Hepatocyte (in vitro differentiated cells): ENCODE measurements around the gene ASPHD2. TPM values are rescaled to one million over a fixed set of nuclear protein-coding genes. Genes with fewer than 3 reads are reported as not detected.

Experiments
- DNase-seq: peaks from one replicate; pipeline ENCODE4 v3.0.0-alpha.2; 2016; ENCODE audit warnings: low spot score
- H2AFZ ChIP-seq: fragments of 200-600 bp; sonication (generic); 2 replicates; pipeline ENCODE4 v1.6.0; 2016; ENCODE audit warnings: antibody characterized with exemption, mild to moderate bottlenecking
- H3K27ac ChIP-seq: fragments of 200-600 bp; sonication (generic); 2 replicates; pipeline ENCODE4 v1.5.1; 2016; ENCODE audit warnings: mild to moderate bottlenecking
- H3K27me3 ChIP-seq: fragments of 200-600 bp; sonication (generic); 2 replicates; pipeline ENCODE4 v1.6.1; 2016
- H3K36me3 ChIP-seq: fragments of 200-600 bp; sonication (generic); replicated peaks from 2 replicates; pipeline ENCODE4 v1.5.1; 2016; ENCODE audit warnings: low read depth; ENCODE audit not compliant: insufficient read depth
- H3K4me1 ChIP-seq: fragments of 200-600 bp; sonication (generic); 2 replicates; pipeline ENCODE4 v1.5.1; 2016; ENCODE audit warnings: mild to moderate bottlenecking, moderate library complexity; ENCODE audit not compliant: insufficient read depth
- H3K4me2 ChIP-seq: fragments of 200-600 bp; sonication (generic); 2 replicates; pipeline ENCODE4 v1.6.0; 2016
- H3K4me3 ChIP-seq: fragments of 200-600 bp; sonication (generic); 2 replicates; pipeline ENCODE4 v1.5.1; 2016; ENCODE audit warnings: mild to moderate bottlenecking
- H3K79me2 ChIP-seq: fragments of 200-600 bp; sonication (generic); 2 replicates; pipeline ENCODE4 v1.6.0; 2017; ENCODE audit warnings: mild to moderate bottlenecking
- H3K9me2 ChIP-seq: fragments of 200-600 bp; sonication (generic); replicated peaks from 2 replicates; pipeline ENCODE4 v1.6.0; 2017; ENCODE audit warnings: mild to moderate bottlenecking; ENCODE audit not compliant: insufficient read depth
- H3K9me3 ChIP-seq: fragments of 200-600 bp; sonication (generic); 2 replicates; pipeline ENCODE4 v1.5.1; 2016; ENCODE audit warnings: low read depth, mild to moderate bottlenecking
- H4K20me1 ChIP-seq: fragments of 200-600 bp; sonication (generic); 2 replicates; pipeline ENCODE4 v1.6.0; 2016; ENCODE audit warnings: mild to moderate bottlenecking; ENCODE audit not compliant: insufficient read depth, poor library complexity, severe bottlenecking
- EZH2 ChIP-seq: fragments of 200-600 bp; sonication (generic); IDR thresholded peaks from 2 replicates; pipeline ENCODE4 v1.6.1; 2016; ENCODE audit warnings: antibody characterized with exemption, mild to moderate bottlenecking, borderline replicate concordance
- EZH2phosphoT487 ChIP-seq: fragments of 200-600 bp; sonication (generic); IDR thresholded peaks from one replicate; pipeline ENCODE4 v1.6.1; 2018; ENCODE audit warnings: antibody characterized with exemption, mild to moderate bottlenecking, low read depth, moderate library complexity; ENCODE audit not compliant: unreplicated experiment, severe bottlenecking
- WGBS: methylation state at CpG from one replicate; pipeline ENCODE4 v1.1.6; 2016; ENCODE audit warnings: low lambda C conversion rate; ENCODE audit errors: missing lambda C conversion rate; 5-methylcytosine and 5-hydroxymethylcytosine counted together
- polyA plus RNA-seq: library from polyadenylated mRNA; unstranded; fragments of >200 nt; fragmentation: Nextera tagmentation; extraction: Ambion mirVana; gene quantifications from 2 replicates; pipeline ENCODE4 v1.2.1, GENCODE V29; 2016
- total RNA-seq: library from RNA; depleted of rRNA; stranded (reverse); fragments of >200 nt; gene quantifications from 2 replicates; pipeline ENCODE4 v1.2.3, GENCODE V29; 2014
- TF ChIP-seq, protein P1 (sequence below): fragments of 200-600 bp; sonication (generic); IDR thresholded peaks from 2 replicates; pipeline ENCODE4 v1.5.1; 2016; ENCODE audit warnings: antibody characterized with exemption, mild to moderate bottlenecking; ENCODE audit not compliant: poor library complexity

Gene ASPHD2
- total and polyA plus RNA-seq, 2 experiments from 2014 or later = 1.2 to 2.6 TPM

- peaks cover 24% of the 10 kb centered on the region for H3K27me3 ChIP-seq
- WGBS = 85% methylated on average over 4 of the region's 4 CpGs
- H3K4me2 ChIP-seq = no peak overlapping the region
- H3K9me2 ChIP-seq = no peaks in the 10 kb centered on the region
- no peak overlapping the region for H3K27ac ChIP-seq
- no peak for DNase-seq
- no peaks in the 10 kb centered on the region for H4K20me1 ChIP-seq
- H3K4me3 ChIP-seq = no peak overlapping the region
- no peaks in the 10 kb centered on the region for H3K36me3 ChIP-seq
- H2AFZ ChIP-seq = no peak overlapping the region
- no peaks in the 10 kb centered on the region for H3K4me1 ChIP-seq
- H3K9me3 ChIP-seq = no peaks in the 10 kb centered on the region
- no peaks in the 10 kb centered on the region for H3K79me2 ChIP-seq
- TF ChIP-seq, protein P1, sequence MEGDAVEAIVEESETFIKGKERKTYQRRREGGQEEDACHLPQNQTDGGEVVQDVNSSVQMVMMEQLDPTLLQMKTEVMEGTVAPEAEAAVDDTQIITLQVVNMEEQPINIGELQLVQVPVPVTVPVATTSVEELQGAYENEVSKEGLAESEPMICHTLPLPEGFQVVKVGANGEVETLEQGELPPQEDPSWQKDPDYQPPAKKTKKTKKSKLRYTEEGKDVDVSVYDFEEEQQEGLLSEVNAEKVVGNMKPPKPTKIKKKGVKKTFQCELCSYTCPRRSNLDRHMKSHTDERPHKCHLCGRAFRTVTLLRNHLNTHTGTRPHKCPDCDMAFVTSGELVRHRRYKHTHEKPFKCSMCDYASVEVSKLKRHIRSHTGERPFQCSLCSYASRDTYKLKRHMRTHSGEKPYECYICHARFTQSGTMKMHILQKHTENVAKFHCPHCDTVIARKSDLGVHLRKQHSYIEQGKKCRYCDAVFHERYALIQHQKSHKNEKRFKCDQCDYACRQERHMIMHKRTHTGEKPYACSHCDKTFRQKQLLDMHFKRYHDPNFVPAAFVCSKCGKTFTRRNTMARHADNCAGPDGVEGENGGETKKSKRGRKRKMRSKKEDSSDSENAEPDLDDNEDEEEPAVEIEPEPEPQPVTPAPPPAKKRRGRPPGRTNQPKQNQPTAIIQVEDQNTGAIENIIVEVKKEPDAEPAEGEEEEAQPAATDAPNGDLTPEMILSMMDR = no peak
Observed at GRCh38 chr22:26414347-26414746, 14.7 kb upstream of the ASPHD2 start.

GRCh38 chr22:26416256-26416655 is 12.8 kb upstream of the ASPHD2 start:
- Histone ChIP-seq H3K27me3 (peaks cover 23% of the 10 kb centered on the region), H3K4me2 (no peak overlapping the region), H3K9me2 (no peaks in the 10 kb centered on the region), H3K79me2 (no peaks in the 10 kb centered on the region), H3K27ac (no peak overlapping the region), H3K36me3 (no peaks in the 10 kb centered on the region), H3K4me3 (no peak overlapping the region), H4K20me1 (no peaks in the 10 kb centered on the region), H3K9me3 (no peaks in the 10 kb centered on the region), H2AFZ (no peak overlapping the region), H3K4me1 (no peaks in the 10 kb centered on the region)
- 74% methylated on average over 4 of the region's 4 CpGs for WGBS
- TF ChIP-seq EZH2 = no peak
- TF ChIP-seq EZH2phosphoT487 = no peak
- TF ChIP-seq, protein P1 = no peak
- DNase-seq = no peak

GRCh38 chr22:26416670-26417276 is 12.3 kb upstream of the ASPHD2 start:
- H3K4me3 ChIP-seq = no peak overlapping the region
- no peaks in the 10 kb centered on the region for H3K4me1 ChIP-seq
- H3K9me2 ChIP-seq = no peaks in the 10 kb centered on the region
- H2AFZ ChIP-seq = no peak overlapping the region
- no peaks in the 10 kb centered on the region for H3K9me3 ChIP-seq
- no peaks in the 10 kb centered on the region for H4K20me1 ChIP-seq
- 16% methylated on average over 9 of the region's 9 CpGs for WGBS
- peaks cover 18% of the 10 kb centered on the region for H3K27me3 ChIP-seq
- H3K79me2 ChIP-seq = no peaks in the 10 kb centered on the region
- H3K27ac ChIP-seq = no peak overlapping the region
- H3K4me2 ChIP-seq = no peak overlapping the region
- no peaks in the 10 kb centered on the region for H3K36me3 ChIP-seq
- TF ChIP-seq, protein P1 = no peak
- TF ChIP-seq EZH2 = no peak
- TF ChIP-seq EZH2phosphoT487 = no peak
- DNase-seq = peak; percentile 54

DNA sequence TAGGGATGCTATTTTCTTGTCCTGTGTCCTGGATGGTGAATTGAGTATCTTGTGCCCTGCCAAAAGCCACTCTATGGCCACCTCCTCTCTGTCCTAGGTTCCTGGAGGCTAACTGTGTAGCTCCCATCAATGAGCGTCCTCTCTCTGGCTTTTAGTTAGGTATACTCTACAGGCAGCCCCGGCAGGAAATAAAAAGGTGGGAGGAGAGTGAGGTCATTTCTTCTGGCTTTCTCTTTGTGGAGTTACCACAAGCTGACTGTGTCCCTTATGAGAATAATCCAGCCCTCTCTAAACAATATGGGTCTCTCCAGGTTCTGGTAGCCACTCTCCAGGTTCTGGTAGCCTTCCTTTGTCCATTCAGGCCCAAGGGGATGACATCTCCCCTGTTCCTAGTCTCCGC is 11.7 kb upstream of the ASPHD2 start:
- no peak overlapping the region for H3K4me2 ChIP-seq
- no peak overlapping the region for H3K4me3 ChIP-seq
- no peak overlapping the region for H2AFZ ChIP-seq
- peaks cover 12% of the 10 kb centered on the region for H3K27me3 ChIP-seq
- H3K4me1 ChIP-seq = no peaks in the 10 kb centered on the region
- no peaks in the 10 kb centered on the region for H3K9me3 ChIP-seq
- H3K79me2 ChIP-seq = no peaks in the 10 kb centered on the region
- H3K9me2 ChIP-seq = no peaks in the 10 kb centered on the region
- 84% methylated on average over 3 of the region's 3 CpGs for WGBS
- no peak overlapping the region for H3K27ac ChIP-seq
- no peak for TF ChIP-seq EZH2
- TF ChIP-seq, protein P1 = no peak
- no peak for TF ChIP-seq EZH2phosphoT487
- H4K20me1 ChIP-seq = no peaks in the 10 kb centered on the region
- no peak for DNase-seq
- no peaks in the 10 kb centered on the region for H3K36me3 ChIP-seq
